GM18870 (cell line): ENCODE data around the gene PTPN23.
"Not testable (repeated sequence)": the region's sequence is repeated elsewhere in the genome, so short reads cannot be mapped to it uniquely, and the experiment has no call there.

Experiments used
- ATAC-seq: cut with Tn5 transposase; IDR thresholded peaks from one replicate; pipeline ENCODE4 v1.9.1; 2021; ENCODE audit warnings: moderate library complexity; ENCODE audit not compliant: unreplicated experiment

The PTPN23 gene

GRCh38 chr3:47367631-47368030, 13.2 kb upstream of the PTPN23 start:
- no peak for ATAC-seq

GRCh38 chr3:47370020-47370419, 10.8 kb upstream of the PTPN23 start:
- not testable (repeated sequence) for ATAC-seq

GRCh38 chr3:47370887-47371697, 9.7 kb upstream of the PTPN23 start:
- no peak for ATAC-seq

- no peak for ATAC-seq
These were observed 6.2 kb upstream of the PTPN23 start for GRCh38 chr3:47374587-47374986.

GRCh38 chr3:47376393-47376792, 4.4 kb upstream of the PTPN23 start:
- ATAC-seq = no peak

GRCh38 chr3:47377186-47377585, 3.6 kb upstream of the PTPN23 start:
- no peak for ATAC-seq

GRCh38 chr3:47378869-47379268, 2.0 kb upstream of the PTPN23 start:
- ATAC-seq = no peak

GRCh38 chr3:47379411-47379899, 1.4 kb upstream of the PTPN23 start:
- no peak for ATAC-seq

GRCh38 chr3:47380026-47380600, 708 bp upstream of the PTPN23 start:
- no peak for ATAC-seq

- ATAC-seq = peak; percentile 36
These were observed 716 bp downstream of the PTPN23 start for GRCh38 chr3:47381317-47382157.

- no peak for ATAC-seq
These were observed 3.6 kb downstream of the PTPN23 start for GRCh38 chr3:47384425-47384824.

GRCh38 chr3:47385007-47385406, 4.2 kb downstream of the PTPN23 start:
- no peak for ATAC-seq

- no peak for ATAC-seq
These were observed 5.0 kb downstream of the PTPN23 start for GRCh38 chr3:47385796-47386195.

- ATAC-seq = no peak
These were observed 12.1 kb downstream of the PTPN23 start for GRCh38 chr3:47392933-47393332.

GRCh38 chr3:47394140-47394870, 13.5 kb downstream of the PTPN23 start:
- ATAC-seq = no peak

GRCh38 chr3:47394881-47395280, 14.1 kb downstream of the PTPN23 start:
- no peak for ATAC-seq

GRCh38 chr3:47398228-47398627, 17.4 kb downstream of the PTPN23 start:
- ATAC-seq = no peak

GRCh38 chr3:47399016-47399415, 18.2 kb downstream of the PTPN23 start:
- no peak for ATAC-seq

GRCh38 chr3:47399531-47400270, 18.9 kb downstream of the PTPN23 start:
- no peak for ATAC-seq

GRCh38 chr3:47404431-47404876, 23.6 kb downstream of the PTPN23 start:
- ATAC-seq = no peak
